OCI-LY3 (cell line): ENCODE measurements around the gene ARHGDIA.
"Not testable (repeated sequence)": the region's sequence is repeated elsewhere in the genome, so short reads cannot be mapped to it uniquely, and the experiment has no call there.

Experiments used
- H2AFZ ChIP-seq: fragments of 200-600, 300-600 bp; shearing (Covaris generic); 2 replicates; pipeline ENCODE4 v1.6.0; 2014; ENCODE audit warnings: antibody characterized with exemption, low read depth, low read length
- H3K27ac ChIP-seq: fragments of 200-600, 300-600 bp; sonication (generic); 2 replicates; pipeline ENCODE4 v1.5.1; 2014; ENCODE audit warnings: mild to moderate bottlenecking, low read length, moderate library complexity, mixed read lengths
- H3K27me3 ChIP-seq: fragments of 200-600, 300-600 bp; sonication (generic); 2 replicates; pipeline ENCODE4 v1.6.1; 2014; ENCODE audit warnings: low read depth, low read length, mixed read lengths
- H3K36me3 ChIP-seq: fragments of 200-600, 300-600 bp; sonication (generic); replicated peaks from 2 replicates; pipeline ENCODE3; 2014; ENCODE audit warnings: low read depth, low read length, mixed read lengths
- H3K4me1 ChIP-seq: fragments of 300-600, 200-600 bp; sonication (generic); 2 replicates; pipeline ENCODE4 v1.6.1; 2014; ENCODE audit warnings: low read length, mixed read lengths
- H3K4me2 ChIP-seq: fragments of 200-600, 300-600 bp; sonication (generic); 2 replicates; pipeline ENCODE4 v1.6.1; 2014; ENCODE audit warnings: low read length, mixed read lengths
- H3K4me3 ChIP-seq: fragments of 300-600, 200-600 bp; sonication (generic); 2 replicates; pipeline ENCODE4 v1.5.1; 2014; ENCODE audit warnings: antibody characterized with exemption, mild to moderate bottlenecking, low read length, moderate library complexity
- H3K79me2 ChIP-seq: fragments of 300-600, 200-600 bp; shearing (Covaris generic); 2 replicates; pipeline ENCODE4 v1.6.1; 2014; ENCODE audit warnings: mild to moderate bottlenecking, low read length, mixed read lengths
- H3K9ac ChIP-seq: fragments of 300-600, 200-600 bp; shearing (Covaris generic); 2 replicates; pipeline ENCODE4 v1.6.0; 2014; ENCODE audit warnings: mild to moderate bottlenecking, low read length, moderate library complexity
- H3K9me3 ChIP-seq: fragments of 200-600, 300-600 bp; shearing (Covaris generic); 2 replicates; pipeline ENCODE4 v1.6.1; 2014; ENCODE audit warnings: low read length, mixed read lengths; ENCODE audit not compliant: insufficient read depth
- H4K20me1 ChIP-seq: fragments of 200-600, 300-600 bp; sonication (generic); 2 replicates; pipeline ENCODE4 v1.6.1; 2016; ENCODE audit warnings: low read length, mixed read lengths; ENCODE audit not compliant: insufficient read depth
- CTCF ChIP-seq: fragments of 200-600, 300-600 bp; sonication (generic); IDR thresholded peaks from 2 replicates; pipeline ENCODE4 v1.5.1; 2014; ENCODE audit warnings: antibody characterized with exemption, low read length, low read depth
- EZH2phosphoT487 ChIP-seq: fragments of 200-600 bp; shearing (Covaris generic); IDR thresholded peaks from 2 replicates; pipeline ENCODE4 v1.6.1; 2018; ENCODE audit warnings: antibody characterized with exemption, mixed run types, low read depth

The ARHGDIA gene

GRCh38 chr17:81841866-81842265, 29.3 kb downstream of the ARHGDIA start:
- H3K4me2 ChIP-seq = no peak overlapping the region
- no peak overlapping the region for H3K9ac ChIP-seq
- no peak overlapping the region for H2AFZ ChIP-seq
- no peaks in the 10 kb centered on the region for H3K4me1 ChIP-seq
- TF ChIP-seq CTCF (no peak), EZH2phosphoT487 (no peak)
- H3K4me3 ChIP-seq = no peak overlapping the region
- H3K9me3 ChIP-seq = no peaks in the 10 kb centered on the region
- H3K36me3 ChIP-seq = peaks cover 39% of the 10 kb centered on the region
- H3K79me2 ChIP-seq = no peaks in the 10 kb centered on the region
- H4K20me1 ChIP-seq = 0 out of 2 replicates have a peak, but pooled peaks cover 14% of the 10 kb centered on the region
- H3K27me3 ChIP-seq = no peaks in the 10 kb centered on the region
- H3K27ac ChIP-seq = no peak overlapping the region

DNA sequence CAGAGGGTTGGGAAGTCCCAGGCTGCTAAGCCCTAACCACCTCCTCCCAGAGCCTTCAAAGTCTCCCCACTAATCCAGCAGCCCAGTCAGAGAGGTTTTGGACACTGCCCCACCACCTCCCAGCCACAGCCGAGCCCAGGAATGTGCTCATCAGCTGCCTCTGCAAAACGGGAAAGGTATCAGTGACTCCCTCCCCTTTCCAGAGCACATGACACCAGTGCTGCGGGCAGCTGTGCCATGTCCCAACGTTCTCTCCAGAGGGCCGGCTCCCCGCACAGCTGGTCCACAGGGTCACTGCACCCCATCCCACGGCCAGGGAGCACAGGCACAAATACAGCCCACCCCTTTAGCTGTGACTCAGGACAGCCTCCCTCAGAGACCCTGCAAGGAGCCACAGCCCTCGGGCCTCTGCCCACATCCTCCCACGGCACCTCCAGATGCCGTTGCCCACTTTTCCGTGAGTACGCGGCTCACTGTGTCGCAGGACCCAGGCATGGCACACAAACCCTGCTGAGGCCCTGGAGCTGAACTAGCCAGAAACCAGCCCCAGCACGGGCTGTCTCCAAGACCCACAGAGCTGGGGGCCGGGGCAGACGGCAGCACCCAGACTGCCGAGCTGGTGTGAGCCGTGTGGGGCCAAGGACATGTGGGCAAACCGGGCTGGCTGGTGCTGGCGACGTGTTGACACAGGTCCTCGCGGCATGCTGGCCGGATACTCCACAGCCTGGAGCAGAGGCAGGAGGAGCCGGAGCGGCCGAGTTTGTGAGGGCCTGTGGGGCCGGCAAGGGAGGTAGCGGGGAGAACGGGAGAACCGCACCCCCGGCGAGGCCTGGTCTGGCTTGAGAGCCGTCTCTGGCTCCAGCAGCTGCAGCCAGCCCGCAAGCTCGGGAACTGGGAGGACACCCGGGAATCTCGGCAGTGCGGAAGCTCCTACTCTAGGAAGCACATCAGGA, 30.0 kb downstream of the ARHGDIA start:
- Histone ChIP-seq H3K4me3 (no peak overlapping the region), H3K4me1 (no peaks in the 10 kb centered on the region), H3K9me3 (no peaks in the 10 kb centered on the region), H3K27ac (no peak overlapping the region), H3K27me3 (no peaks in the 10 kb centered on the region), H3K9ac (no peak overlapping the region), H3K79me2 (no peaks in the 10 kb centered on the region), H4K20me1 (0 out of 2 replicates have a peak, but pooled peaks cover 14% of the 10 kb centered on the region), H2AFZ (no peak overlapping the region), H3K36me3 (peaks cover 33% of the 10 kb centered on the region), H3K4me2 (no peak overlapping the region)
- no peak for TF ChIP-seq CTCF
- TF ChIP-seq EZH2phosphoT487 = no peak

- not testable (repeated sequence) for H3K4me3 ChIP-seq, H3K79me2 ChIP-seq, H3K9ac ChIP-seq, H3K27me3 ChIP-seq, H3K27ac ChIP-seq, H3K4me2 ChIP-seq, H2AFZ ChIP-seq, H3K9me3 ChIP-seq, H3K4me1 ChIP-seq
- Histone ChIP-seq H3K36me3 (peaks cover 23% of the 10 kb centered on the region), H4K20me1 (0 out of 2 replicates have a peak, but pooled peaks cover 14% of the 10 kb centered on the region)
Observed at GRCh38 chr17:81840059-81840458, 31.1 kb downstream of the ARHGDIA start.

DNA sequence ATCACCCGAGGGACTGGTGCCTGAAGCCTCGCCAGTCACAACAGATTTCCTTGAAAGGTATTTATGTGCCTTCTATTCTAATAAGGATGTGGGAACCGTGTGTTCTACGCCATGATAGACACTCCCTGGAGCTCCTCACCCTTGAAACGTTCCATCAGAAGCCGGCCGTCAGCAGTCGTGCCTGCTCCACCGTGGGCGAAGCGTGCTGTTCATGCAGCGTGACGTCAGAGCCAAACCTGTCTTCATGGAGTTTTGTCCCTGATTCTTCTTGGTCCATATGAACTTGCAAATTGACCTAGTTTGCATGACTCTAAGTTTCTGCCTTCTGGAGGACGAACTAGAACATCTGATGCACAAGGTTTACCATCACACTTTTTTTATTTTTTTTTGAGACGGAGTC, 31.8 kb downstream of the ARHGDIA start:
- H3K36me3 ChIP-seq = peaks cover 16% of the 10 kb centered on the region
- peaks cover 5% of the 10 kb centered on the region for H3K79me2 ChIP-seq
- H3K4me2 ChIP-seq = no peak overlapping the region
- H3K9ac ChIP-seq = no peak overlapping the region
- TF ChIP-seq CTCF (no peak), EZH2phosphoT487 (no peak)
- no peak overlapping the region for H2AFZ ChIP-seq
- 0 out of 2 replicates have a peak, but pooled peaks cover 9% of the 10 kb centered on the region for H4K20me1 ChIP-seq
- H3K27ac ChIP-seq = no peak overlapping the region
- H3K27me3 ChIP-seq = no peaks in the 10 kb centered on the region
- no peak overlapping the region for H3K4me3 ChIP-seq
- H3K4me1 ChIP-seq = peaks cover 2% of the 10 kb centered on the region
- no peaks in the 10 kb centered on the region for H3K9me3 ChIP-seq
